Measurements from ENCODE around the gene ASTN2.

Gene ASTN2

GRCh38 chr9:116539549-116539948 lies 875.3 kb downstream of the ASTN2 start:
- no peaks in the 10 kb centered on the region for H3F3A ChIP-seq (ENCODE audit: control insufficient read depth, insufficient read depth)
- H3K4me2 ChIP-seq (ENCODE audit: low read length): no peak overlapping the region

GRCh38 chr9:116525611-116526010 lies 889.2 kb downstream of the ASTN2 start:
- no peaks in the 10 kb centered on the region for H3K4me1 ChIP-seq (ENCODE audit: control insufficient read depth, low read length)
- H3K9me2 ChIP-seq (replicated peaks; ENCODE audit: control insufficient read depth, low read length): no peaks in the 10 kb centered on the region
- H3K4me2 ChIP-seq (ENCODE audit: low read length): no peak overlapping the region
- no peaks in the 10 kb centered on the region for H3F3A ChIP-seq (ENCODE audit: control insufficient read depth, insufficient read depth)
- H3K27ac ChIP-seq (ENCODE audit: low read depth, low read length): no peak overlapping the region
- H3K27me3 ChIP-seq (ENCODE audit: control insufficient read depth, low read length): no peaks in the 10 kb centered on the region
- no peaks in the 10 kb centered on the region for H3K36me3 ChIP-seq (ENCODE audit: control insufficient read depth, low read length)
- TF ChIP-seq EZH2phosphoT487 (IDR thresholded peaks at IDR 0.05; ENCODE audit: borderline replicate concordance, low read length): no peak
- TF ChIP-seq CTCF (IDR thresholded peaks at IDR 0.05; ENCODE audit: low read depth, low read length, poor library complexity, severe bottlenecking): no peak
- H3K4me3 ChIP-seq (ENCODE audit: low read length): no peak overlapping the region
- no peaks in the 10 kb centered on the region for H4K20me1 ChIP-seq (ENCODE audit: control insufficient read depth, insufficient read depth, low read depth, low read length)
- H3K79me2 ChIP-seq (ENCODE audit: control insufficient read depth, low read length): no peaks in the 10 kb centered on the region
- H3K9me3 ChIP-seq (ENCODE audit: control insufficient read depth, insufficient read depth, low read length): no peaks in the 10 kb centered on the region; the same call in 1 of the 2 replicates

More at GRCh38 chr9:116539549-116539948, 875.3 kb downstream of the ASTN2 start:
- no peaks in the 10 kb centered on the region for H3K9me3 ChIP-seq (ENCODE audit: control insufficient read depth, insufficient read depth, low read length)
- H3K4me1 ChIP-seq (ENCODE audit: control insufficient read depth, low read length): no peaks in the 10 kb centered on the region
- no peak overlapping the region for H3K4me3 ChIP-seq (ENCODE audit: low read length)
- no peak for TF ChIP-seq CTCF (IDR thresholded peaks at IDR 0.05; ENCODE audit: low read depth, low read length, poor library complexity, severe bottlenecking)
- no peak for TF ChIP-seq EZH2phosphoT487 (IDR thresholded peaks at IDR 0.05; ENCODE audit: borderline replicate concordance, low read length)
- no peaks in the 10 kb centered on the region for H3K27me3 ChIP-seq (ENCODE audit: control insufficient read depth, low read length)
- no peaks in the 10 kb centered on the region for H4K20me1 ChIP-seq (ENCODE audit: control insufficient read depth, insufficient read depth, low read depth, low read length)
- H3K9me2 ChIP-seq (replicated peaks; ENCODE audit: control insufficient read depth, low read length): no peaks in the 10 kb centered on the region
- H3K36me3 ChIP-seq (ENCODE audit: control insufficient read depth, low read length): no peaks in the 10 kb centered on the region
- H3K79me2 ChIP-seq (ENCODE audit: control insufficient read depth, low read length): no peaks in the 10 kb centered on the region
- H3K27ac ChIP-seq (ENCODE audit: low read depth, low read length): no peak overlapping the region

- Histone ChIP-seq H3K36me3 (ENCODE audit: control insufficient read depth, low read length) (no peaks in the 10 kb centered on the region), H3K9me2 (replicated peaks; ENCODE audit: control insufficient read depth, low read length) (no peaks in the 10 kb centered on the region), H4K20me1 (ENCODE audit: control insufficient read depth, insufficient read depth, low read depth, low read length) (no peaks in the 10 kb centered on the region), H3K4me2 (ENCODE audit: low read length) (no peak overlapping the region), H3F3A (ENCODE audit: control insufficient read depth, insufficient read depth) (no peaks in the 10 kb centered on the region), H3K27me3 (ENCODE audit: control insufficient read depth, low read length) (no peaks in the 10 kb centered on the region), H3K9me3 (ENCODE audit: control insufficient read depth, insufficient read depth, low read length) (no peaks in the 10 kb centered on the region; the same call in 1 of the 2 replicates), H3K4me3 (ENCODE audit: low read length) (no peak overlapping the region), H3K4me1 (ENCODE audit: control insufficient read depth, low read length) (no peaks in the 10 kb centered on the region), H3K27ac (ENCODE audit: low read depth, low read length) (no peak overlapping the region), H3K79me2 (ENCODE audit: control insufficient read depth, low read length) (no peaks in the 10 kb centered on the region)
- TF ChIP-seq EZH2phosphoT487 (IDR thresholded peaks at IDR 0.05; ENCODE audit: borderline replicate concordance, low read length): no peak
- TF ChIP-seq CTCF (IDR thresholded peaks at IDR 0.05; ENCODE audit: low read depth, low read length, poor library complexity, severe bottlenecking): no peak
Measured at GRCh38 chr9:116524778-116525470, 889.9 kb downstream of the ASTN2 start.

Measured in DOHH2 (cell line).